Endometrial microvascular endothelial cells (primary cell): Measurements from ENCODE around the gene ARL6IP5. TPM values are rescaled to one million over a fixed set of nuclear protein-coding genes. Genes with fewer than 3 reads are reported as not detected.

Experiments used
- in situ Hi-C: cut with HindIII; loops from 2 replicates; pipeline ENCODE4 v1.10.0; 2017; ENCODE audit warnings: low sequenced_read_pairs, low pct_unique_long_range_greater_than_20kb; ENCODE audit errors: inconsistent ontology term
- total RNA-seq: library from RNA; depleted of rRNA; stranded (reverse); fragments of >200 nt; gene quantifications from one replicate; pipeline ENCODE4 v1.2.3, GENCODE V29; 2015; ENCODE audit errors: inconsistent ontology term

The ARL6IP5 gene
- total RNA-seq, 1 donor from 2014 or later = 135 TPM

DNA sequence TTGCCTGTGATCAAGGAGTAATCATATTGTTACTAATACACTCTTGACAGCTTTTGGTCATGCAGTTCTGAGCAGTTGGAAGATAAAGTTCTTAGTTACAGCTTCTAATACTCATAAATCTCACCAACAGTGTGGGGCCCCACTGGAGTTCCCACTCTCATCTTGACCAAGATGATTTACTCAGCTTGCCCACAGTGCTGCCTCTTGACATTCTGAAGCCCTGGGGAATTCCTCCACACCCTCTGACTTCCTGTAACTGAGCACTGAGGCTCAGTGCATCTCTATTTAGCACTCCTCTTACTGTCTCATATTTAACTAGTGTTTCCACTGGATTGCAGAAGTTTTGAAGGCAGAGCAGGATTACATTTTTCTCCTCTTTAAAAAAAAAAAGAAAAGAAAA, 1.9 kb upstream of the ARL6IP5 start:
- in situ Hi-C loops = loop anchor here (10.0 kb wide), 1 partner anchor 82 kb away; no protein-coding TSS in a partner anchor

DNA sequence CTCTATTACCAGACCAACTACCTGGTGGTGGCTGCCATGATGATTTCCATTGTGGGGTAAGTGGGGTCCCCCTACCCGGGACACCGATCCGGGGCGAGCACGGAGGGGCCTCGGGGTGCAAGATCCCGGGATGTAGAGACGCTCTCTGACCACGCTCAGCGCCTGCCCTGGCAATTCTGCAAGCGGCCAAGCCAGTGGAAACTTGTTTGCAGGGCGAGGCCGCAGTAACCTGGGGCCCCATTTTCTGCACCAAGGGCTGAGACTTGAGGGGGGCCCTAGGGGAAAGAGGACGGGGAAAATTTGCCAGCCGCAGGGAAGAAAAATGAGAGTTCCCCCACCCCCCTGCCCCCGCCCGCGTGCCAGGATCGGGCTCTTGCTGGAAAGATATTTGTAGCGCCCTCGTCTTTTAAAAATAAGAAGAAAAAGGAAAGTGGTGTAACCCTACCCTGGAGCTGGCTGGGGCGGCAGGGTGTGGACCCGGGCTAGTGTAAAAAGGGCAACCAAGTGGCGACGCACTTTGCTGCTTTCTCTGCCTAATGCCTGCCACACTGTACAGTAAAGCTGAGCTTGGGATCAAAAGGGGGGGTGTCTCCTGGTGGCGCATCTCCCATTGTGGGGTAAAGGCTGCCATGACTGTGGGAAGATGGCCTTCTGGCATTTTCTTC, 563 bp downstream of the ARL6IP5 start:
- in situ Hi-C loops = loop anchor here (10.0 kb wide), 1 partner anchor 80 kb away; no protein-coding TSS in a partner anchor

DNA sequence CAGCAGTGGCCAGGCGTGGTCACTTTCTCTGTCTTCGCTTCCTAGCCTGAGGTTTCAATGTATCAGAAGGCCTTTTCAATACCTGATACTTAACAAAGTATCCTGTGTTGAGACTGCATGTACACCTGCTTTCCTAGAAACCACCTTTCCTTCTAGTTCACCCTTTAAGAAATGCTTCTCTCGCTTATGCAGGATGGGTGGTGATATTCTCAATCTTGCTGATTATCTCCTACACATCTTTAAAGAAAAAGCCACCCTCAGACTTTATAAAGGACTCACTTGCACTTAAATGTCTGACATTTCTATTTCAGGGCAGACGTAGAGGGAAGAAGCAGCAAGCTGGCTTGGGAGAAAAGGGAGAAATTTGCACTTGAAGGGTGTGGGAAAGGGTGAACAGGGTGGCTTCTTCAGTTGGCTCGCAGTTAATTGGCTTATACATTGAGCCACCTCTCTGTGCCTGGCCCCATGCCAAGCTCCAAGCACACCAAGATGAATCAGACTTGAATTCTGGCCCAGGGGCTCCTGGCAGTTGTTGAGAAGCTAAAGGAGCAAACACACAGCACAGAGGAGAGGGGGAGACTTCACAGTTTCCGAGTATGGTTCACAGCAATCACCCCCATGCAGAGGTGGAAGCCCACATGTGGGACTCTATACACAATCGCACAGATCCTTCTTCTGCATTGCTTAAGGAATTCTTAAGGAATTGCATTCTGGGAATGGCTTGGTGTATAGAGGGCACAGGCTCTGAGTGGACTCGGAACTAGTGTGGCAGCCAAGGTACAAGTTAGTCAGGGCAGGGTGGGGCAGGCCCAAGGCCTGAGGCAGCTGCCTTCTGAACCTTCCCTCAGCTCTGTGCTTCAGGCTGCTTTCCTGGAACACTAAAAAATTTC, 1.3 kb downstream of the ARL6IP5 start:
- in situ Hi-C loops = loop anchor here (10.0 kb wide), 1 partner anchor 79 kb away; no protein-coding TSS in a partner anchor

DNA sequence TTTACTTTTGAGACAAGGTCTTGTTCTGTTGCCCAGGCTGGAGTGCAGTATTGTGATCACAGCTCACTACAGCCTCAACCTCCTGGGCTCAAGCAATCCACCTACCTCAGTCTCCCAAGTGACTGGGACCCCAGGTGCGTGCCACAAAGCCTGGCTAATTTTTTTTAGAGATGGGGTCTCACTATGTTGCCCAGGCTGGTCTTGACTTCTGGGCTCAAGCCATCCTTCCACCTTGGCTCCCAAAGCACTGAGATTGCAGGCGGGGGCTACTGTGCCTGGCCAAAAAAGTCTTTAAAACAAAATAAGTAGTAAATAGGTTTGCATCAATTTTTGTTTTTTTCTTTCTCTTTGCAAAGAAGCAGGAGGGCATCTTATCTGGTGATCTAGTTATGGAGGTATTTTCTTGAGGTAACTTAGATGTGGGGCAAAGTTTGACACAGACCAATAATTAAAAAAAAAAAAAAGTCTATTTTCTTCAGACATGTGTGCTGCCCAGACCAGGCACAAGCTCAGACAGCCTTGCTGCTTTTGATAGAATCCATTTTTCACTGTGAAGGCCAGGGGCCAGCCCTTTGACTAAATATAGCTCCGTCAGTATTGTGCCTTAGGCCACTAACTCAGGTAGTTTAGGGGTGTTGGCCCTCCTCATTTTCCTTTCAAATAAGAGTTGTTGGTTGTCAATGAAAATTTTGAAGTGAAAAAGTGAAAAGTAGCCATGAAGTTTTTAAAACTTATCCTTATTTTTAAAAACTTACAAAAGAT, 2.5 kb downstream of the ARL6IP5 start:
- in situ Hi-C loops = loop anchor here (10.0 kb wide), 1 partner anchor 78 kb away; no protein-coding TSS in a partner anchor

DNA sequence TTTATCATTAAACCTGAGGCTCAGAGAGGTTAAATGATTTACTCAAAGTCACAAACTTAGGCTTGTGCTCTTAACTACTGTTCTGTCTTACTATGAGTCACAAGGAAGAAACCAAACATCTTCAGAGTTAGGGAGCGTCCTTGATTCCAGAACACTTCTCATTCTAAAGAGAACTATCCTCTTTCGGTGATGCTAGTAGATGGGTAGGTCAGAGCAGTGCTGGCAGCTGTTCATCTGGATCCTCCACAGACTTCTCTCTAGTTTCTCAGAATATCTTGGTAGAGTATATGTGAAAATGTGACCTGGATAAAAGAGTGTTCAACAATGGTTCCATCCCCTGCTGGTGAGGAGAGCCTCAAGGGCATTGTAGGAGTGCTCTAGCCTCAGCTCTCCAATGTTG, 3.3 kb downstream of the ARL6IP5 start:
- in situ Hi-C loops = loop anchor here (10.0 kb wide), 1 partner anchor 77 kb away; no protein-coding TSS in a partner anchor

DNA sequence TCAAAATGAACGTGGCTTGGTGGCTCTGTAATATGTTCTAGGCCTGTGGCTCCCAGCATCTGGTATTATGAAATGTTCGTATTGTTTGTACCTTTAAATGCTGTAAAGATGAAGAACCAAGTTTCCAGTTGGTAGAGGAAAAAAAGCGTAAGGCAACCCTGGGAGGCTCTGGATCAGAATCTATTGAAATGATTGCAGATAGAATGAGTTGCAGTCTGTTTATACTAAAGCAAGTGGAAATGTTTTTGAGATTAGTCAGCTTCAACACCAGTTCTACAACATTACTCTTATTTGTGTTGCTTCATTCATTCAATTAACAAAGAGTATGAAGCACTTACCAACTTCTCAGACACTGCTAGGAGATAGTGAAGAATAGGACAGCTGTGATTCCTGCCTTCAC, 5.3 kb downstream of the ARL6IP5 start:
- in situ Hi-C loops = no loop called here

DNA sequence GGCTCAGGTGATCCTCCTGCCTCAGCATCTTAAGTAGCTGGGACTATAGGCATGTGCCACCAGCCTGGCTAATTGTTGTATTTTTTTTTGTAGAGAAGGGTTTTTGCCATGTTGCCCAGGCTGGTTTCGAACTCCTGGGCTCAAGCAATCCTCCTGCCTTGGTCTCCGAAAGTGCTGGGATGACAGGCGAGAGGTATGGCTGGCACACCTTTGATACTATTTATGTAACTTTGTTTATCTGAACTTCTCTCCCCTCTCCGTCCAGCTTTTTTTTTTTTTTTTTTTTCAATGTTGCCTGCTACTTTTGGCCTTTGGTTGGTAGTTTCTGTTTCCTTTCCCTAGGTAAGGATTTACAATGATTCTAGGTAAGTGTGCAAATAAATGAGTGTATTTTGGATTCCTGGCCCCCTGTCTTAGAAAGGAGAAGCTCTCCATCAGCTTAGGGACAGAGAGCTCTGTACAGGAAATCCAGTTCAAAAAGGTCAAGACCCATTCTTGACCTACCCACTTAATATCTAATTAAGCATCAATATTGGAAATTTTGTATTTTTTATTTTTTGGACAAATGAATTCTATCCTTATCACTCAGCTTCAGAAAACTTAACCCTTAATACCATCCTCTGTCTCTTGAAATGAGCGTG, 6.8 kb downstream of the ARL6IP5 start:
- in situ Hi-C loops = no loop called here

DNA sequence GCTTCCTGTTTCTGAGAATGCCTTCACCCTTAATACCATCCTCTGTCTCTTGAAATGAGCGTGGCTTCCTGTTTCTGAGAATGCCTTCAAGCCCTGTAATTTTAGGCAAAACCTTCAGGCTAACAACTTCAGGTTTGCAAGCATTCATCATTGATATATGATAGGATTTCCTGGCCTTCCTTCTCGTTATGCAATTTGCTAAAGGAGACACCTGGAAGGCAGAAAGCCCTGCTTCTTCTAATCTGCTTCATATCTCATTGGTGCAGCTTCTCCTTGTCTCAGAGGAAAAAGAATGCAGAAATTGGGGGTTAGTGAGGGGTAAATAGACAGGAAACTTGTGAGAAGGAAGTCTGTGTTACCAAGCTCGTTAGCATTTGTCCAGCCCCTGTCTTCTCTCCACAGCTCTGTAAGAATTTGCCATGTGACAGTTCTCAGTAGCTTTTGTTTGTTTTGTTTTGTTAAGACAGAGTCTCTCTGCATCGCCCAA, 7.3 kb downstream of the ARL6IP5 start:
- in situ Hi-C loops = no loop called here

DNA sequence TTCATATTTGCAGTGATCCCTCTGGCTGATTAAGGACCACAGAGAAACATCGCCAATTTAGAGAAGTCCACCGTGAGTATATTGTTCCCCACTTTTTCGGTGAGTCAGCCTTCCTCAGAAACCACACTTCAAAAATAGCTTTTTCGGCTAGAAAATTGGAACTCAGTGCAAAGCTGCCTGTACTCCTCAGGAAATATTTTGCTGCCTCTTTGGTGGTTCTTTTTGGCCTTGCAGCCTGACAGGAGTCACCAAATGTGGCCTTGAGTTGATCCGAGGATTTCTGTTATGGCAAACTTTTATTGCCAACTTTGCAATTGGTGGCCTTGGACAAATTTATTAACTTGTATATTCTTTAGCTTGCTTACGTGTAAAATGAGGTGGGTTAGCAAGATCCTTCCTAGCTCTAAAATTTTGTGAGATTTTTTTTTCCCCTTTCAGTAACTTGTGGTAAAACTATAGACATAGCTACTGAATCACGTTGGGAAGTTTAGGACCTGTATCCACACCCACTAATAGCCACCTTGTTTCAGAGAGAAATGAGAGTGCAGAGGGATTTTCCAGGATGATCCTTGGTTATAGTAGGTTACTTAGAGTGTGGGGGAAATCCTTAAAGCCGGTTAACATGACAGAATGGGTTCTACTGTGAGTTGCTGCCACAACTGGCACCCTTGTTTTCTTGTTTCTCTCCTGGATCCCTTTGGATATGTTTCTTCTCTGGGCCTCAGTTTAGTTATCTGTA, 9.9 kb downstream of the ARL6IP5 start:
- in situ Hi-C loops = no loop called here

DNA sequence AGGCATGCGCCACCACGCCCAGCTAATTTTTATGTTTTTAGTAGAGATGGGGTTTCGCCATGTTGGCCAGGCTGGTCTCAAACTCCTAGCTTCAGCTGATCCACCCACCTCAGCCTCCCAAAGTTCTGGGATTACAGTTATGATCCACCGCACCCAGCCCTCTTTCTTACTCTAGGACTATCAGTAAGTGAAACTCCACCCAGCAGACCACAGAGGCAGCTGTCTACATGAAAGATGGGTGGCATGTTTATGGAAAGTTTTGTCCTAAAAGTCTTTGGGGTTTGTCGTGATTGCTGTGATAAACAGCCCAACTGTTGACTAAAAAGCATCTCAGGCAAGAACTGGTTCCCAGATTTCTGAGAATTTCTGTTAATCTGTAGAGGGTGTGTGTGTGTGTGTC, 10.9 kb downstream of the ARL6IP5 start:
- in situ Hi-C loops = no loop called here

DNA sequence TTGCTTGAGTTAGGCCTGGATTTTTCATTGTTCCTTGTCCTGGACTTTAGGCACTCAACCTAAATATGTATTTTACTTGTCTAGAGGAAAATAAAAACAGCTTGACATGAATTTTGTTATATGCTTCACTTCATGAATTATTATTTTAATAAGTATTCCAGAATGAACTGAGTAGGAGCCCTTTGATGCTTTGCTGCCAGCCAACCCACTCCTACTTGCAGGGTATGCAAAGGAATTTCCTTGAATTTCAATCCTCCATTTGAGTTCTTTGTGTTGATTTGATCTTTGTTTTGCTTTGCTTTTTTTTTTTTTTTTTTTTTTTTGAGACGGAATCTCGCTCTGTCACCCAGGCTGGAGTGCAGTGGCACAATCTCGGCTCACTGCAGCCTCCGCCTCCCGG, 11.6 kb downstream of the ARL6IP5 start:
- in situ Hi-C loops = no loop called here

DNA sequence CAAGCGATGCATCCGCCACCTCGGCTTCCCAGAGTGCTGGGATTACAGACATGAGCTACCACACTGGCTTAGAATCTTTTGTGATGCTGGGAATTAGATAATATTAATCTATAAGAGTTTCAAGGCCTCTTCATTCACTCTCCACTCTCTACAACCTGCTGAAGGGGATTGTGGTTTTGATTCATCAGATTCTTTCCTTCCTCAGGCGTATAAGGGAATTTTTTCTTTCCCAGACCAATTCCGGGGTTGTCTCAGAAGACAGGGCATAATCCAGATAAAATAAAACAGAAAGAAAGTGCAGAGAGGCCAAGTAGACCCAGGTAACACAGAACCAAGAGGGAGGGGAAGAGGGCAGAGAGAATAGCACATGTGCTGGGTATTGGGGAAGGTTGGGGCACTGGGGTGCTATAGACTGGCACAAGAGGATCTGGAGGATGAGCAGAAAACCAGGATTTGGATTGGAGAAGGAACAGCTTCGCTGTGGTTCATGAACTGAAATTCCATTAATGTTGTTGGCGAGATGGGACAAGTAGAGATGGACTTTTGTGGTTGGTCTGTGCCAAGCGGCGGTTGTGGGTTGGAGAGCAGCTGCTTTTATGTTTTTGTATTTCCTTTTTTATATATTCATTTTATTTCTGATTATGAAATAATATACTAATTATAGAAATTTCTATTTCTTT, 12.8 kb downstream of the ARL6IP5 start:
- in situ Hi-C loops = no loop called here

DNA sequence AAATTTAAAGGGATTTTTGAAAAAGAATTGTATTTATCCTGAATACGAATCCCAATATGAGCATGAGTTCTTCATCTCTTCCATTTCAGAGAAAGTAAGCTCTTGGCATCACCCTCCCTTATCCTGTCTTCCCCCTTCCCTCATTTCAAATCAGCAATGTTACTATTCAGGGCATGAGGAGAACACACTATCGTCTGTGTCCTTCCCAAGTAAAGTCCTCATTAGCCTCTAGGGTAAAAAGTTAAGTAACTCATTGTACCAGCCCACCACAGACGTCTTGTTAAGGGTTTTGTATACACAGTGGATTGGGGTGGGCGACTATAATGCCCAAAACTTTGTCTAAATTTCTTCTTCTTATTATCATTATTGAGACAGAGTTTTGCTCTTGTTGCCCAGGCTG, 14.8 kb downstream of the ARL6IP5 start:
- in situ Hi-C loops = no loop called here

DNA sequence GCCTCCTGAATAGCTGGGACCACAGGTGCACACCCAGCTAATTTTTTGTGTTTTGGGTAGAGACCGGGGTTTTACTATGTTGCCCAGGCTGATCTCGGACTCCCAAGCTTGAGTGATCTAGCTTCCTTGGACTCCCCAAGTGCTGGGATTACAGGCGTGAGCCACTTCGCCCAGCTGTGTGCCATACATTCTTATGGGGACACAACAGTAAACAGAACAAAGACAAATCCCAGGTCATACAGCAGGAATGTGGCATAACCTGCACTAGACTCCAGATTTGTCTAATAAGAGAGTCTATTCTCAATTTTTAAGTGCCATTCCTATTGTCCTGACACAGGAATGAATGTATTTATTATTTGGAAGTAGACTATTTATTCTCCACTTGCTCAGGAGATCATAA, 17.6 kb downstream of the ARL6IP5 start:
- in situ Hi-C loops = no loop called here

DNA sequence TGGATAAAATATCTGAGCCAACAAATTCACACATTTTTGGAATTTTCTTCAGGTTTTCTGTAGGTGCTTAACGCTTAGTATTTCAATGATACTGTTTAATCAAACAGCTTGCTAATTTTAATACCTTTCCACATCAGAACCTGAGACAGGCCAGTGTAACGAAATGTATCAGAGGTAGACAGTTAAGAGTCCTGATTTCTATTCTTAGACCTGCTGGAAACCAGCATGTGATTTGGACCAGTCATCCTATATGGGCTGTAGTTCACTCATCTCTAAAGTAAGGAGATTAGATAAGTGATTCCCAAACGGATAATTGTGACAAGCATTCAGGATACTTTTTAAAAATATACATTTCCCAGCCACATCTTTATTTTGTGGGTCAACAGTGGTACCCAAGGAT, 18.4 kb downstream of the ARL6IP5 start:
- in situ Hi-C loops = no loop called here

DNA sequence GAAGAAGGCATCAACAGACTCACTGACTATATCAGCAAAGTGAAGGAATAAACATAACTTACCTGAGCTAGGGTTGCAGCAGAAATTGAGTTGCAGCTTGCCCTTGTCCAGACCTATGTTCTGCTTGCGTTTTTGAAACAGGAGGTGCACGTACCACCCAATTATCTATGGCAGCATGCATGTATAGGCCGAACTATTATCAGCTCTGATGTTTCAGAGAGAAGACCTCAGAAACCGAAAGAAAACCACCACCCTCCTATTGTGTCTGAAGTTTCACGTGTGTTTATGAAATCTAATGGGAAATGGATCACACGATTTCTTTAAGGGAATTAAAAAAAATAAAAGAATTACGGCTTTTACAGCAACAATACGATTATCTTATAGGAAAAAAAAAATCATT, 19.8 kb downstream of the ARL6IP5 start:
- in situ Hi-C loops = no loop called here

DNA sequence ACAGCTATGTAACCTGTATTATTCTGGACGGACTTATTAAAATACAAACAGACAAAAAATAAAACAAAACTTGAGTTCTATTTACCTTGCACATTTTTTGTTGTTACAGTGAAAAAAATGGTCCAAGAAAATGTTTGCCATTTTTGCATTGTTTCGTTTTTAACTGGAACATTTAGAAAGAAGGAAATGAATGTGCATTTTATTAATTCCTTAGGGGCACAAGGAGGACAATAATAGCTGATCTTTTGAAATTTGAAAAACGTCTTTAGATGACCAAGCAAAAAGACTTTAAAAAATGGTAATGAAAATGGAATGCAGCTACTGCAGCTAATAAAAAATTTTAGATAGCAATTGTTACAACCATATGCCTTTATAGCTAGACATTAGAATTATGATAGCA, 20.6 kb downstream of the ARL6IP5 start:
- in situ Hi-C loops = no loop called here

DNA sequence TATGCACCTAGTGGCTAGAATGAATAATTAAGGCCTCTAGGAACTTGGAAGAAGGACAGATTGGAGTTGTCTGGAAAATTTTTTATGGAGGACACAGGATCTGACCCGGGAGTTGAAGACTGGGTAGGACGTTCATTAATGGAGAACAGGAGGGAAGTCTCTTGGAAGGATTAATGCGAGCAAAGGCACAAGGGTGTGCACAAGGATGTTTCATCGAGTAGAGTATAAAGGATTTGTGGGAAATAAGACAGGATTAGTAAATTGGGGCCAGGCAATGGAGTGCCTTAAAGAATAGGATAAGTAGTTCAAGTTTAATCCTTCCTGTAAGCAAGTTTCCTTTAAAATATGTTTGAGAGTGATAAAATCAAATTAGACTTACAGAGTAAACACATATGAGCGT, 23.1 kb downstream of the ARL6IP5 start:
- in situ Hi-C loops = no loop called here
